BLaER1 treated with 17β-estradiol and CSF1 and Interleukin-3, amounts not matched to agents 10 nM and 100 nM (cell line): Measurements from ENCODE around the gene FAIM.

ENCODE experiments used
- H3K27ac ChIP-seq, 11 experiments: shearing (Covaris generic); formaldehyde crosslinking; 2 replicates each; pipeline ENCODE4 v1.8.1; 2022
- H3K27me3 ChIP-seq, 11 experiments: shearing (Covaris generic); formaldehyde crosslinking; 2 replicates each; pipeline ENCODE4 v1.8.1; 2022
- H3K36me3 ChIP-seq, 11 experiments: shearing (Covaris generic); formaldehyde crosslinking; 2 replicates each; pipeline ENCODE4 v1.8.1; 2022
- H3K4me1 ChIP-seq, 10 experiments: shearing (Covaris generic); formaldehyde crosslinking; 2 replicates each; pipeline ENCODE4 v1.8.1; 2022
- H3K4me2 ChIP-seq, 11 experiments: shearing (Covaris generic); formaldehyde crosslinking; 2 replicates each; pipeline ENCODE4 v1.8.1; 2022
- H3K4me3 ChIP-seq, 10 experiments: shearing (Covaris generic); formaldehyde crosslinking; 2 replicates each; pipeline ENCODE4 v1.8.1; 2022
- H3K9ac ChIP-seq, 11 experiments: shearing (Covaris generic); formaldehyde crosslinking; 2 replicates each; pipeline ENCODE4 v1.8.1; 2022
- H3K9me3 ChIP-seq, 11 experiments: shearing (Covaris generic); formaldehyde crosslinking; replicated peaks in 1 of 11; 2 replicates each; pipeline ENCODE4 v1.8.1; 2022
- H4K20me1 ChIP-seq, 11 experiments: shearing (Covaris generic); formaldehyde crosslinking; 2 replicates each; pipeline ENCODE4 v1.8.1; 2022
- Cebpa-rat ChIP-seq, 11 experiments: shearing (Covaris generic); IDR thresholded peaks; 2 replicates each; pipeline ENCODE4 v1.8.1; 2022

Gene FAIM

GRCh38 chr3:138620431-138620830 lies 11.9 kb downstream of the FAIM start:
- Histone ChIP-seq H3K9ac (no peak overlapping the region), H4K20me1 (peaks cover 0 to 33% (median 0%) of the 10 kb centered on the region in 11 experiments; a peak in 8 of 22 replicates), H3K36me3 (peaks cover 0 to 37% (median 16%) of the 10 kb centered on the region in 11 experiments; a peak in 13 of 22 replicates), H3K4me3 (no peak overlapping the region), H3K27me3 (no peaks in the 10 kb centered on the region), H3K9me3 (no peaks in the 10 kb centered on the region), H3K27ac (no peak overlapping the region), H3K4me2 (no peak overlapping the region), H3K4me1 (no peaks in the 10 kb centered on the region)
- TF ChIP-seq Cebpa-rat (IDR thresholded peaks at IDR 0.05), result no peak

- H3K27ac ChIP-seq, result no peak overlapping the region
- no peak overlapping the region for H3K4me3 ChIP-seq
- H3K9ac ChIP-seq, result no peak overlapping the region
- no peaks in the 10 kb centered on the region for H3K9me3 ChIP-seq
- H3K36me3 ChIP-seq, result peaks cover 1 to 77% (median 48%) of the 10 kb centered on the region in 11 experiments; a peak in 21 of 22 replicates
- H3K27me3 ChIP-seq, result no peaks in the 10 kb centered on the region
- peaks cover 0 to 5% (median 0%) of the 10 kb centered on the region in 11 experiments; a peak in 1 of 22 replicates for H4K20me1 ChIP-seq
- no peak overlapping the region for H3K4me2 ChIP-seq
- TF ChIP-seq Cebpa-rat (IDR thresholded peaks at IDR 0.05), result no peak
- no peaks in the 10 kb centered on the region for H3K4me1 ChIP-seq
These were observed 15.9 kb downstream of the FAIM start for GRCh38 chr3:138624518-138624917.

GRCh38 chr3:138625707-138626365 lies 17.3 kb downstream of the FAIM start:
- Histone ChIP-seq H3K27ac (no peak overlapping the region), H3K27me3 (no peaks in the 10 kb centered on the region), H3K4me2 (no peak overlapping the region), H3K36me3 (peaks cover 9 to 90% (median 61%) of the 10 kb centered on the region in 11 experiments; a peak in 21 of 22 replicates), H4K20me1 (no peaks in the 10 kb centered on the region), H3K9me3 (no peaks in the 10 kb centered on the region), H3K9ac (no peak overlapping the region), H3K4me1 (no peaks in the 10 kb centered on the region), H3K4me3 (no peak overlapping the region)
- no peak for TF ChIP-seq Cebpa-rat (IDR thresholded peaks at IDR 0.05)

GRCh38 chr3:138629526-138629925 lies 21.0 kb downstream of the FAIM start:
- Histone ChIP-seq H3K27ac (no peak overlapping the region), H3K4me2 (no peak overlapping the region), H3K9ac (no peak overlapping the region), H3K9me3 (no peaks in the 10 kb centered on the region), H4K20me1 (no peaks in the 10 kb centered on the region), H3K27me3 (no peaks in the 10 kb centered on the region), H3K4me3 (no peak overlapping the region), H3K4me1 (no peaks in the 10 kb centered on the region), H3K36me3 (peaks cover 9 to 99% (median 78%) of the 10 kb centered on the region in 11 experiments)
- TF ChIP-seq Cebpa-rat (IDR thresholded peaks at IDR 0.05), result no peak

GRCh38 chr3:138638641-138639040 lies 30.1 kb downstream of the FAIM start:
- H3K9ac ChIP-seq, result no peak overlapping the region
- TF ChIP-seq Cebpa-rat (IDR thresholded peaks at IDR 0.05), result no peak
- H3K27me3 ChIP-seq, result no peaks in the 10 kb centered on the region
- H4K20me1 ChIP-seq, result no peaks in the 10 kb centered on the region
- no peak overlapping the region for H3K27ac ChIP-seq
- H3K4me2 ChIP-seq, result no peak overlapping the region
- H3K4me3 ChIP-seq, result no peak overlapping the region
- H3K36me3 ChIP-seq, result peaks cover 0 to 42% (median 18%) of the 10 kb centered on the region in 11 experiments; a peak in 18 of 22 replicates
- peaks cover 11 to 14% (median 13%) of the 10 kb centered on the region in 11 experiments for H3K9me3 ChIP-seq
- no peaks in the 10 kb centered on the region for H3K4me1 ChIP-seq

GRCh38 chr3:138640537-138640936 lies 32.0 kb downstream of the FAIM start:
- Histone ChIP-seq H3K9ac (no peak overlapping the region), H3K27me3 (no peaks in the 10 kb centered on the region), H3K36me3 (peaks cover 0 to 33% (median 4%) of the 10 kb centered on the region in 11 experiments; a peak in 10 of 22 replicates), H3K9me3 (peaks cover 23 to 32% (median 28%) of the 10 kb centered on the region in 11 experiments), H3K4me2 (no peak overlapping the region), H3K4me3 (no peak overlapping the region), H3K4me1 (no peaks in the 10 kb centered on the region), H3K27ac (no peak overlapping the region), H4K20me1 (no peaks in the 10 kb centered on the region)
- TF ChIP-seq Cebpa-rat (IDR thresholded peaks at IDR 0.05), result no peak

- Histone ChIP-seq H3K27me3 (no peaks in the 10 kb centered on the region), H3K4me2 (no peak overlapping the region), H3K9ac (no peak overlapping the region), H3K36me3 (peaks cover 0 to 26% (median 0%) of the 10 kb centered on the region in 11 experiments; a peak in 7 of 22 replicates), H4K20me1 (no peaks in the 10 kb centered on the region), H3K9me3 (peaks cover 37 to 51% (median 47%) of the 10 kb centered on the region in 11 experiments), H3K4me3 (no peak overlapping the region), H3K4me1 (no peaks in the 10 kb centered on the region), H3K27ac (no peak overlapping the region)
- TF ChIP-seq Cebpa-rat (IDR thresholded peaks at IDR 0.05), result no peak
These were observed 33.8 kb downstream of the FAIM start for GRCh38 chr3:138642226-138642926.

- Histone ChIP-seq H3K4me3 (no peak overlapping the region), H3K4me2 (no peak overlapping the region), H3K4me1 (no peaks in the 10 kb centered on the region), H3K36me3 (peaks cover 0 to 26% (median 0%) of the 10 kb centered on the region in 11 experiments; a peak in 7 of 22 replicates), H3K9me3 (peaks cover 40 to 54% (median 50%) of the 10 kb centered on the region in 11 experiments), H3K27ac (no peak overlapping the region), H4K20me1 (no peaks in the 10 kb centered on the region), H3K9ac (no peak overlapping the region), H3K27me3 (no peaks in the 10 kb centered on the region)
- TF ChIP-seq Cebpa-rat (IDR thresholded peaks at IDR 0.05), result no peak
These were observed 34.3 kb downstream of the FAIM start for GRCh38 chr3:138642927-138643253.

- H4K20me1 ChIP-seq, result no peaks in the 10 kb centered on the region
- peaks cover 60 to 76% (median 70%) of the 10 kb centered on the region in 11 experiments for H3K9me3 ChIP-seq
- no peaks in the 10 kb centered on the region for H3K27me3 ChIP-seq
- H3K4me3 ChIP-seq, result no peak overlapping the region
- H3K4me1 ChIP-seq, result no peaks in the 10 kb centered on the region
- no peak for TF ChIP-seq Cebpa-rat (IDR thresholded peaks at IDR 0.05)
- peaks cover 19 to 50% (median 25%) of the 10 kb centered on the region in 11 experiments for H3K36me3 ChIP-seq
- H3K4me2 ChIP-seq, result no peak overlapping the region
- H3K27ac ChIP-seq, result no peak overlapping the region
- H3K9ac ChIP-seq, result no peak overlapping the region
These were observed 37.4 kb downstream of the FAIM start for GRCh38 chr3:138646008-138646407.
